Transverse colon (tissue), 4 donors: Measurements from ENCODE around the gene IRS2.

Source experiments
- CTCF ChIP-seq, 5 experiments: fragments of 200-600 bp in 3 of 5; fragments of 450-650 bp in 2 of 5; sonication (generic) in 3 of 5; IDR thresholded peaks; 1 replicate in 2 of 5; 2 replicates in 3 of 5; pipeline ENCODE4 v1.5.1; 2016 to 2017; ENCODE audit warnings: antibody characterized with exemption in 5 of 5, inconsistent platforms in 3 of 5, mild to moderate bottlenecking in 2 of 5, moderate library complexity in 1 of 5
- EP300 ChIP-seq: sonication (generic); formaldehyde crosslinking; IDR thresholded peaks from one replicate; pipeline ENCODE4 v1.6.1; 2017; ENCODE audit warnings: antibody characterized with exemption, low read depth
- POLR2AphosphoS5 ChIP-seq, 3 donors: sonication (generic); formaldehyde crosslinking; IDR thresholded peaks; one replicate each; pipeline ENCODE4 v1.6.1; 2016; ENCODE audit warnings: antibody characterized with exemption in 3 of 3

- TF ChIP-seq CTCF (IDR thresholded peaks at IDR 0.05) (no peak), EP300 (no peak), POLR2AphosphoS5 (IDR thresholded peaks at IDR 0.05) (peak in 2 of 3 donors; percentile 2 to 4)
Observed at GRCh38 chr13:109783815-109784589, 2.4 kb downstream of the IRS2 start.
